Embryonic facial prominence (tissue), 1 donor: ENCODE measurements around the gene ANGPTL8.

Source experiments
- DNase-seq: peaks from one replicate; pipeline ENCODE4 v3.0.0-alpha.2; 2016; ENCODE audit errors: extremely low spot score

ANGPTL8 gene

GRCh38 chr19:11239377-11240000, at the start of gene ANGPTL8:
TSS of gene ANGPTL8 (plus strand) at chr19:11239619. CDS start at chr19:11239638, 19 bp downstream.
- DNase-seq = no peak

- DNase-seq = no peak
Observed at GRCh38 chr19:11190501-11190900, 48.9 kb upstream of the ANGPTL8 start.

GRCh38 chr19:11191273-11191755, 48.1 kb upstream of the ANGPTL8 start:
- DNase-seq = no peak

- no peak for DNase-seq
Observed at GRCh38 chr19:11191934-11192333, 47.5 kb upstream of the ANGPTL8 start.

GRCh38 chr19:11192957-11193939, 46.2 kb upstream of the ANGPTL8 start:
- DNase-seq = no peak

- DNase-seq = no peak
Observed at GRCh38 chr19:11194173-11194572, 45.2 kb upstream of the ANGPTL8 start.

GRCh38 chr19:11194656-11195558, 44.5 kb upstream of the ANGPTL8 start:
- no peak for DNase-seq

- DNase-seq = no peak
Observed at GRCh38 chr19:11195681-11196080, 43.7 kb upstream of the ANGPTL8 start.

- no peak for DNase-seq
Observed at GRCh38 chr19:11196406-11197287, 42.8 kb upstream of the ANGPTL8 start.

- DNase-seq = peak; percentile 54
Observed at GRCh38 chr19:11197291-11198174, 41.9 kb upstream of the ANGPTL8 start, which contains the start of gene KANK2. TSS of gene KANK2 (minus strand) at chr19:11197545. CDS start at chr19:11194511, 3,034 bp downstream.

GRCh38 chr19:11198175-11198534, 41.3 kb upstream of the ANGPTL8 start:
- DNase-seq = no peak

GRCh38 chr19:11198769-11199424, 40.5 kb upstream of the ANGPTL8 start:
- DNase-seq = no peak

GRCh38 chr19:11199517-11199916, 39.9 kb upstream of the ANGPTL8 start:
- DNase-seq = no peak

- DNase-seq = no peak
Observed at GRCh38 chr19:11200015-11200574, 39.3 kb upstream of the ANGPTL8 start.

- DNase-seq = no peak
Observed at GRCh38 chr19:11200931-11201330, 38.5 kb upstream of the ANGPTL8 start.

- no peak for DNase-seq
Observed at GRCh38 chr19:11201791-11202190, 37.6 kb upstream of the ANGPTL8 start.

- no peak for DNase-seq
Observed at GRCh38 chr19:11202488-11203193, 36.8 kb upstream of the ANGPTL8 start.
